Fibroblast of skin of abdomen (primary cell): ENCODE results near the gene STPG3.

Experiments used
- DNase-seq: peaks from one replicate; pipeline ENCODE4 v3.0.0-alpha.2; 2013

The STPG3 gene

GRCh38 chr9:137267933-137268355, 16.9 kb downstream of the STPG3 start:
- no peak for DNase-seq

GRCh38 chr9:137268538-137269201, 17.6 kb downstream of the STPG3 start:
- no peak for DNase-seq

GRCh38 chr9:137269231-137269772, 18.2 kb downstream of the STPG3 start:
- DNase-seq, result no peak

GRCh38 chr9:137270929-137271695, 20.0 kb downstream of the STPG3 start:
- DNase-seq, result no peak

GRCh38 chr9:137271696-137272076, 20.6 kb downstream of the STPG3 start:
- DNase-seq, result no peak

DNA sequence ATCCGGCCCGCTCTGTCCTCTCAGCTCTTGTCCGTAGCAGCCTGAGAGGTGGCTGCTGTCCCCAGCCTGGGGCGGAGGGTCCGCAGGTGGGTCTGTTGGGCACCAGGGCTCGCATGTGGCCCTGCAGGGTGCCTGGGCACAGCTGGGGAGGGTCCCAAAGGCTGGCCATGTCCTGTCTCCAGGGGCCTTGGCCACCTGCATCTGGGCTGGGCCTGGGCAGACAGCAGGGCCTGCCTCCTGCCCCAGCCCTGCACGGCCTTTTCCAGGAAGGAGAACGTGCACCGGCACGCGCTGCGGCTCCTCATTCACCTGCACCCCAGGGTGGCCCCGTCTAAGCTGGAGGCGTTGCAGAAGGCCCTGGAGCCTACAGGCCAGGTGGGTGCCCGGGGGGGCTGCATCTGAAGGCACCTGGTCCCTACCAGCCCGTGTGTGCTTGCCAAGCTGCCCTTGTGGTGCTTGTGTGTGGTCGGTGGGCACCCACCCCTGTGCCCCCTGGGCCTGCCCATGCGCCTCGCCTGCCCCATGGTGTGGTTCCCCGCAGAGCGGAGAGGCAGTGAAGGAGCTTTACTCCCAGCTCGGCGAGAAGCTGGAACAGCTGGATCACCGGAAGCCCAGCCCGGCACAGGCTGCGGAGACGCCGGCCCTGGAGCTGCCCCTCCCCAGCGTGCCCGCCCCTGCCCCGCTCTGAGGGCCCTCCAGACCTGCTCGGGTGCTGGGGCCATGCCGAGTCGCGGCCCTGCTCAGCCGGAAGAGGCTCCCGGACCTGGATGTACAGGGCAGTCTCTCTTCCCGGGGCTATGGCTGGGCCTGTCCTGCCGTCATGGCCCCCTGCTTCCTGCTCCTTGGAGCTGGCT, 21.4 kb downstream of the STPG3 start:
- DNase-seq, result no peak

GRCh38 chr9:137273095-137273490, 22.0 kb downstream of the STPG3 start:
- DNase-seq, result no peak

DNA sequence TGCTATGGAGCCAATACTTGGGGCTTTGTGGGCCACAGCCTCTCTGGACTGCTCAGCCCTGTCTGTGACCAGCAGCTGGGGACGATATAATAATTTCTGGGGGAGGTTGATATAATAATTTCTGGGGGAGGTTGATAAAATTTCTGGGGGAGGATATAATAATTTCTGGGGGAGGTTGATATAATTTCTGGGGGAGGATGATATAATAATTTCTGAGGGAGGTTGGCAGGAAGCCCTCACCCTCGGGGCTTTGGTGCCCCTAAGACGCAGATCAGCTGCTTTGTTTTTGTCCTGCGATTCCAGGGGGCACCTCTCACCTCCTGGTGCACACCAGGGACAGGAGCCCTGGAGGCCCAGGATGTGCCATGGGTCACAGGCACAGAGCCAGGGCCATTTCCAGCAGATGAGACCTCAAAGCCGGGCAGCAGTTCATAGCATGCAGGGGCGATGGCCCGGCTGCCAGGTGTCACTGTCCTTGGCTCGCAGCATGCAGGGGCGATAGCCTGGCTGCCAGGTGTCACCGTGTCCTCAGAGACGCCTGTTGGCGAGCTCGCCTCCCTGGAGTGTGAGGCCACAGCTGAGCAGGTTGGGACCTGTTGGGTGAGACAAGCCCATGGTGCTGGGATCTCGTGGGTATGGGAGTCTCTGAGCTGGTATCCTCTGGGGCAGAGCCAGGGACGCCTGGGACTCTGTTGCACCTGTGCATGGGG, 22.7 kb downstream of the STPG3 start:
- no peak for DNase-seq

GRCh38 chr9:137275203-137275587, 24.1 kb downstream of the STPG3 start:
- no peak for DNase-seq

DNA sequence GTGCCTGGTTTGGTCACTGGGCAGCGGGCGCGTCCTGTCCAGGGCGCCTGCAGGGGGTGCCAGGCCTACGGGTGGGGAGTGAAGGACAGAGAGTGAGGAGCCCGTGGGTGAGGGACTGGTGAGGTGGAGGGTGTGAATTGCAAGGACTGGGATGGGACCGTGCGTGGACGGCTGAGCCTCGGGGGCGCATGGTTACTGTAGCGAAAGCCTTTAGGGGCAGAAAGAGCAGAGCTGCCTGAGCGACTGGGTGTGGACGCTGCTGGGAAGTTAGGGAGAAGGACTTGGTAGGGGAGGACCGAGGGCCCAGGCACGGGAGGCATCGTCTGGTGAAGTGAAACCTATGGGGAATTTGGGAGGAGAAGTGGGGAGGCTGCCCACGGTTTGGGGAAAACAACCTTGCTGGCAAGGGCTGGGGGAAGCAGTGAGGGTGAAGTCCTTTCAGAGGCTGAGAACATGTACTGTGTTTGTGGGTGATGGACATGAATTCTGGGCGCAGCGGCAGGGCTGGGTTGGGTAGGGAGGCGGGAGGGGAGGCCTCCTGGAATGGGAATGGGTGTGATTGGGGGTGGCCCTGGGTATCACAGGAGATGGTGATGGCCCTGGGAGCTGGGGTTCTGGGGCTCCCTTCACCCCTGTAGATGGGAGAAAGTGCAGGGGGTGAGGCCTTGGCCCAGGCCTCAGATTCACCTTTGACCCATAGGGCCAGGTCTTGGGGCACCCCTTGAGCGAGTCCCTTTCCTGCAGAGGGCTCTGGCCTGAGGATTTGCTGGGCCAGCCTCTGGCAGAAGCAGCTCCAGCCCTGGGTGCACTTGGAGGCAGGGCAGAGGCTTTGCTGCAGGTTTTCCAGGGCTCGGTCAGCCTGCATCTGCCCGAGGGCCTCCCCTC, 24.7 kb downstream of the STPG3 start:
- DNase-seq, result no peak

GRCh38 chr9:137276473-137277328, 25.6 kb downstream of the STPG3 start:
- DNase-seq, result peak; percentile 52

- DNase-seq, result peak; percentile 60
Measured at GRCh38 chr9:137277329-137278041, 26.4 kb downstream of the STPG3 start, which contains the start of gene TOR4A. Gene TOR4A (plus strand): TSS chr9:137277726. CDS start chr9:137278690, 964 bp downstream.

DNA sequence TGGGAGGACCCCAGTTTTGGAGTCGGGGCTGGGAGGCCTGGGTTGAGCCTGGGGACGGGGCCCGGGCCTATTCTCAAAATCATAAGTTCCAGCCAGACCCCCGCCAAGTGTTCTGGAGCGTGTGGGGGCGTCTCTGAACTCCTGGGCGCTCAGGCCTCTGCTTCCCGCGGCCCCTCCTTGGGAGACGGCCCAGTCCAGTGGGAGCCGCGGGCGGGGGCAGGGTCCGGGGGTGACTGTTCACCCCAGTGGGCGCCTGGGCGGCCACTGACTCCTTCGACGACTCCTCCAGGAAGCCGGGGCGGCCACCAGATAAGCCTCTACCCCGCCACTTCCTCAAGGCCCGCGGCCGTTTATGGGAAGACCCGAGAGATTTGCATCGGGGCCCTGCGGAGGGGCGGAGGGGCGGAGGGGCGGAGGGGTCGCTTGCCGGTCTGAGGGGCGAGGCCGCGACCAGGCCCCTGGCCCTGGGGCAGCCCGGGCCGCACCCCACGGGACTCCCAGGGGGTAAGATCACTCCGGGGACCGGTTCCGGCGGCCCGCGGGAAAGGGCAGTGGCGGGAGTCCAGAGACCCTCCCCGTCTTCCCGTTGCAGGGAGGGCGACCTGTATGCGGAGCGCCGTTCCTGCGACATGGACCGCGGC, 27.1 kb downstream of the STPG3 start:
- DNase-seq, result no peak

- DNase-seq, result no peak
Measured at GRCh38 chr9:137278721-137279711, 27.9 kb downstream of the STPG3 start.

DNA sequence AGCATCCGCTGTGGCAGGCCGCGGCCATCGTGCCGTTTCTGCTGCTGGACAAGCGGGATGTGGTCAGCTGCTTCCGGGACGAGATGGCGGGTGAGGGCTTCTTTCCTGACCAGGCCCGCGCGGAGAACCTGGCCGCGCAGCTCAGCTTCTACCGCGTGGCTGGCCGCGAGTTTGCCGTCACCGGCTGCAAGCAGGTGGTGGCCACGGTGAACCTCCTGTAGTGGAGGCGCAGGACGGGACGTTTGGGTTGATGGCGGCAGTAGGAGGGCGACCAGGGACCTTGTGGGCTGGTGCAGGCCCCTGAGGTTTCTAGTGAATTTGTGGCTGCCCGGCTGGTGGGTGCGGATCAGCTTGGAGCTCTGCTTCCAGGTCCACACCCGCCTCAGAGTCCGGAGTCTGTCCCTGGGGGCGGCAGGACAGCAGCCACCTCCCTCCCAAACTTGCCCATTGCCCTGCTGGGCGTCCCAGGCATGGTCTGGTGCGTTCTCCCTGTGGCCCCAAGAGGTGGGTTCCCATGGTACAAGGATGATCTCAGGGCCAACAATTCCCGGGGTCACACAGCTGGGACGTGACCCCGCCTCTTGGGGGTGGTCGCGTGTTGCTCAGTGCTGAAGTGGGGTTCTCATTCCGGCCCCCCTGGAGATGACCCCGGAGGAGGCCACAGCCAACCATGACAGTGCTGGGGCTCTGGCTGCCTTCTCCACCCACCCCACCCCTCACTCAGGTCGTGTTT, 28.8 kb downstream of the STPG3 start:
- DNase-seq, result no peak

GRCh38 chr9:137280474-137281344, 29.6 kb downstream of the STPG3 start:
- no peak for DNase-seq
